Measurements from ENCODE around the gene PCDHGA9.
"Not testable (repeated sequence)": the region's sequence is repeated elsewhere in the genome, so short reads cannot be mapped to it uniquely, and the experiment has no call there.

The PCDHGA9 gene

GRCh38 chr5:141402553-141403243, at the start of gene PCDHGA9:
PCDHGA9 (plus strand) TSS chr5:141402778; CDS start chr5:141402953, 175 bp downstream.
- DNase-seq (ENCODE audit: low read depth in 2 of 2) = no peak

- DNase-seq (ENCODE audit: low read depth in 2 of 2) = no peak
Observed at GRCh38 chr5:141354900-141355469, 47.6 kb upstream of the PCDHGA9 start, which contains the start of gene PCDHGA4. PCDHGA4 (plus strand) TSS chr5:141355021; CDS start chr5:141355108, 87 bp downstream.

- DNase-seq (ENCODE audit: low read depth in 2 of 2) = no peak
Observed at GRCh38 chr5:141355641-141356040, 46.9 kb upstream of the PCDHGA9 start.

- no peak for DNase-seq (ENCODE audit: low read depth in 2 of 2)
Observed at GRCh38 chr5:141356133-141356532, 46.4 kb upstream of the PCDHGA9 start.

- no peak for DNase-seq (ENCODE audit: low read depth in 2 of 2)
Observed at GRCh38 chr5:141356950-141357349, 45.6 kb upstream of the PCDHGA9 start.

GRCh38 chr5:141359790-141360426, 42.7 kb upstream of the PCDHGA9 start, which contains the start of gene PCDHGB2:
PCDHGB2 (plus strand) TSS chr5:141359994; CDS start chr5:141360136, 142 bp downstream.
- DNase-seq (ENCODE audit: low read depth in 2 of 2) = no peak

- DNase-seq (ENCODE audit: low read depth in 2 of 2) = no peak
Observed at GRCh38 chr5:141360685-141361084, 41.9 kb upstream of the PCDHGA9 start.

GRCh38 chr5:141362719-141363118, 39.9 kb upstream of the PCDHGA9 start:
- no peak for DNase-seq (ENCODE audit: low read depth in 2 of 2)

GRCh38 chr5:141363952-141364660, 38.5 kb upstream of the PCDHGA9 start, which contains the start of gene PCDHGA5:
PCDHGA5 (plus strand) TSS chr5:141364162; CDS start chr5:141364331, 169 bp downstream.
- DNase-seq (ENCODE audit: low read depth in 2 of 2) = no peak

- DNase-seq (ENCODE audit: low read depth in 2 of 2) = no peak
Observed at GRCh38 chr5:141366016-141366896, 36.3 kb upstream of the PCDHGA9 start.

GRCh38 chr5:141369994-141370848, 32.4 kb upstream of the PCDHGA9 start, which contains the start of gene PCDHGB3:
PCDHGB3 (plus strand) TSS chr5:141370242; CDS start chr5:141370395, 153 bp downstream.
- DNase-seq (ENCODE audit: low read depth in 2 of 2) = no peak

GRCh38 chr5:141371572-141372475, 30.8 kb upstream of the PCDHGA9 start:
- no peak for DNase-seq (ENCODE audit: low read depth in 2 of 2)

- no peak for DNase-seq (ENCODE audit: low read depth in 2 of 2)
Observed at GRCh38 chr5:141373673-141374317, 28.8 kb upstream of the PCDHGA9 start, which contains the start of gene PCDHGA6. PCDHGA6 (plus strand) TSS chr5:141373891; CDS start chr5:141374084, 193 bp downstream.

- DNase-seq (ENCODE audit: low read depth in 2 of 2) = no peak
Observed at GRCh38 chr5:141374627-141375026, 28.0 kb upstream of the PCDHGA9 start.

GRCh38 chr5:141375444-141376155, 27.0 kb upstream of the PCDHGA9 start:
- DNase-seq (ENCODE audit: low read depth in 2 of 2) = not testable (repeated sequence)

- no peak for DNase-seq (ENCODE audit: low read depth in 2 of 2)
Observed at GRCh38 chr5:141382469-141383294, 19.9 kb upstream of the PCDHGA9 start, which contains the start of gene PCDHGA7. PCDHGA7 (plus strand) TSS chr5:141382742; CDS start chr5:141382900, 158 bp downstream.

- no peak for DNase-seq (ENCODE audit: low read depth in 2 of 2)
Observed at GRCh38 chr5:141383345-141383744, 19.2 kb upstream of the PCDHGA9 start.

Measured in stimulated activated CD8-positive, alpha-beta memory T cell treated with anti-CD3 and anti-CD28 coated beads, Interleukin-15, amount 100 ng/mL, for 4 hours (primary cell).